Caco-2 (cell line): ENCODE results near the gene SLC16A3. TPM values are rescaled to one million over a fixed set of nuclear protein-coding genes. Genes with fewer than 3 reads are reported as not detected.
"Not testable (repeated sequence)": the region's sequence is repeated elsewhere in the genome, so short reads cannot be mapped to it uniquely, and the experiment has no call there.

Source experiments
- BruUV-seq: library from RNA; stranded (reverse); fragments of 400-500 nt; replicated peaks from 2 replicates; lab custom pipeline; 2021; lab: Mats Ljungman, UMichigan
- CTCF ChIA-PET: fragments of 300-600 bp; sonication (Branson Sonifier 250); formaldehyde crosslinking; loops from one replicate; lab custom pipeline; 2022; ENCODE audit warnings: antibody characterized with exemption; lab: Charles Lee
- POLR2A ChIA-PET: fragments of 300-600 bp; sonication (Branson Sonifier 250); formaldehyde crosslinking; loops from one replicate; lab custom pipeline; 2022; ENCODE audit warnings: antibody characterized with exemption; lab: Charles Lee
- DNase-seq, 2 experiments: peaks; one replicate each; pipeline versions ENCODE4 v3.0.0 to v3.0.0-alpha.2; 2020 to 2022
- H3K27me3 ChIP-seq: replicated peaks from 2 replicates; pipeline ENCODE4 v1.6.0; 2011; ENCODE audit warnings: low read length; ENCODE audit not compliant: control insufficient read depth, insufficient read depth
- H3K36me3 ChIP-seq: 2 replicates; pipeline ENCODE4 v1.5.1; 2011; ENCODE audit warnings: low read length; ENCODE audit not compliant: control insufficient read depth, insufficient read depth
- H3K4me1 ChIP-seq: fragments of 250-450 bp; sonication (Bioruptor Pico); 2 replicates; pipeline ENCODE4 v1.5.1; 2020; ENCODE audit warnings: mild to moderate bottlenecking
- H3K4me3 ChIP-seq: 2 replicates; pipeline ENCODE4 v1.5.1; 2011; ENCODE audit warnings: low read depth, mild to moderate bottlenecking, control low read depth, low read length
- H3K9me3 ChIP-seq: fragments of 250-450 bp; sonication (Bioruptor Pico); 2 replicates; pipeline ENCODE4 v1.5.1; 2020; ENCODE audit warnings: mild to moderate bottlenecking, moderate library complexity
- H3K27ac Mint-ChIP-seq: one replicate; pipeline ENCODE4 v1.8.0; 2022; ENCODE audit warnings: mixed read lengths; ENCODE audit not compliant: unreplicated experiment
- H3K27me3 Mint-ChIP-seq: one replicate; pipeline ENCODE4 v1.8.0; 2022; ENCODE audit warnings: mixed read lengths; ENCODE audit not compliant: insufficient read depth, unreplicated experiment
- H3K36me3 Mint-ChIP-seq: one replicate; pipeline ENCODE4 v1.8.0; 2022; ENCODE audit warnings: mild to moderate bottlenecking, mixed read lengths; ENCODE audit not compliant: insufficient read depth, unreplicated experiment
- H3K4me1 Mint-ChIP-seq: one replicate; pipeline ENCODE4 v1.8.0; 2022; ENCODE audit warnings: low read depth, mixed read lengths; ENCODE audit not compliant: unreplicated experiment
- H3K4me3 Mint-ChIP-seq: one replicate; pipeline ENCODE4 v1.8.0; 2022; ENCODE audit warnings: mild to moderate bottlenecking, moderate library complexity, mixed read lengths; ENCODE audit not compliant: unreplicated experiment
- H3K9me3 Mint-ChIP-seq: one replicate; pipeline ENCODE4 v1.8.0; 2022; ENCODE audit warnings: mixed read lengths; ENCODE audit not compliant: unreplicated experiment
- CTCF ChIP-seq, 2 experiments: fragments of 200-600 bp in 1 of 2; IDR thresholded peaks; 1 replicate in 1 of 2; 2 replicates in 1 of 2; pipeline versions ENCODE4 v1.5.1 to v1.8.0; 2011 to 2022; ENCODE audit warnings: antibody characterized with exemption in 1 of 2, control low read depth in 1 of 2, inconsistent platforms in 1 of 2, low read depth in 1 of 2, low read length in 1 of 2, mild to moderate bottlenecking in 1 of 2, moderate library complexity in 1 of 2; ENCODE audit not compliant: insufficient read depth in 1 of 2, severe bottlenecking in 1 of 2, unreplicated experiment in 1 of 2
- intact Hi-C: fragments of 100-400 bp; cut with micrococcal nuclease; formaldehyde crosslinking; loops from one replicate; pipeline ENCODE4 v1.10.0; 2022; ENCODE audit not compliant: unreplicated experiment
- total RNA-seq: library from RNA; stranded (reverse); gene quantifications from 2 replicates; pipeline ENCODE4 v1.2.3, GENCODE V29; 2022

The SLC16A3 gene
- total RNA-seq, 1 experiment from 2014 or later: 13.1 TPM

GRCh38 chr17:82256242-82256885 is 27.5 kb downstream of the SLC16A3 start:
- H3K4me3 Mint-ChIP-seq: no peak overlapping the region
- peaks cover 22% of the 10 kb centered on the region for H3K36me3 ChIP-seq
- DNase-seq: no peak
- H3K27me3 Mint-ChIP-seq: no peaks in the 10 kb centered on the region
- no peak overlapping the region for H3K27ac Mint-ChIP-seq
- POLR2A ChIA-PET: interaction anchor here (0.6 kb wide), 1 partner anchor 76 kb away, joined by 3 read pairs; no protein-coding TSS in a partner anchor
- H3K4me3 ChIP-seq: no peak overlapping the region
- no peaks in the 10 kb centered on the region for H3K4me1 ChIP-seq
- H3K9me3 ChIP-seq: no peaks in the 10 kb centered on the region; the same call in 1 of the 2 replicates
- no peaks in the 10 kb centered on the region for H3K27me3 ChIP-seq
- peaks cover 6% of the 10 kb centered on the region for H3K4me1 Mint-ChIP-seq
- H3K36me3 Mint-ChIP-seq: peaks cover 86% of the 10 kb centered on the region
- intact Hi-C loops: no loop called here
- CTCF ChIA-PET: interaction anchor here (0.6 kb wide), 1 partner anchor 36 kb away, joined by 3 read pairs; no protein-coding TSS in a partner anchor
- H3K9me3 Mint-ChIP-seq: no peaks in the 10 kb centered on the region
- no peak for TF ChIP-seq CTCF (IDR thresholded peaks at IDR 0.05; ENCODE audit: insufficient read depth in 1 of 2, low read depth in 1 of 2, low read length in 1 of 2, severe bottlenecking in 1 of 2, unreplicated experiment in 1 of 2)
- BruUV-seq: no TSS peak

GRCh38 chr17:82257473-82257872 is 28.6 kb downstream of the SLC16A3 start:
- peak in 1 of 2 experiments; percentile 59 for DNase-seq
- Histone ChIP-seq H3K9me3 (no peaks in the 10 kb centered on the region; the same call in 1 of the 2 replicates), H3K27me3 (no peaks in the 10 kb centered on the region), H3K36me3 (peaks cover 20% of the 10 kb centered on the region), H3K4me1 (no peaks in the 10 kb centered on the region), H3K4me3 (no peak overlapping the region)
- Mint-ChIP-seq H3K27me3 (no peaks in the 10 kb centered on the region), H3K9me3 (no peaks in the 10 kb centered on the region), H3K4me3 (no peak overlapping the region), H3K36me3 (peaks cover 86% of the 10 kb centered on the region), H3K27ac (no peak overlapping the region), H3K4me1 (peaks cover 6% of the 10 kb centered on the region)
- no peak for TF ChIP-seq CTCF (IDR thresholded peaks at IDR 0.05; ENCODE audit: insufficient read depth in 1 of 2, low read depth in 1 of 2, low read length in 1 of 2, severe bottlenecking in 1 of 2, unreplicated experiment in 1 of 2)
- CTCF ChIA-PET: interaction anchor here (1.4 kb wide), 1 partner anchor 51 kb away, joined by 3 read pairs; no protein-coding TSS in a partner anchor
- no TSS peak for BruUV-seq
- intact Hi-C loops: no loop called here
- POLR2A ChIA-PET: no interaction called here

- H3K4me1 Mint-ChIP-seq: peaks cover 6% of the 10 kb centered on the region
- DNase-seq: no peak
- Histone ChIP-seq H3K27me3 (no peaks in the 10 kb centered on the region), H3K4me3 (no peak overlapping the region), H3K4me1 (no peaks in the 10 kb centered on the region), H3K36me3 (peaks cover 15% of the 10 kb centered on the region), H3K9me3 (no peaks in the 10 kb centered on the region; the same call in 1 of the 2 replicates)
- peaks cover 86% of the 10 kb centered on the region for H3K36me3 Mint-ChIP-seq
- H3K4me3 Mint-ChIP-seq: no peak overlapping the region
- no peaks in the 10 kb centered on the region for H3K27me3 Mint-ChIP-seq
- no peaks in the 10 kb centered on the region for H3K9me3 Mint-ChIP-seq
- no TSS peak for BruUV-seq
- H3K27ac Mint-ChIP-seq: no peak overlapping the region
- POLR2A ChIA-PET: no interaction called here
- TF ChIP-seq CTCF (IDR thresholded peaks at IDR 0.05; ENCODE audit: insufficient read depth in 1 of 2, low read depth in 1 of 2, low read length in 1 of 2, severe bottlenecking in 1 of 2, unreplicated experiment in 1 of 2): no peak
- CTCF ChIA-PET: interaction anchor here (1.4 kb wide), 1 partner anchor 52 kb away, joined by 3 read pairs; no protein-coding TSS in a partner anchor
- intact Hi-C loops: no loop called here
These were observed 29.7 kb downstream of the SLC16A3 start for GRCh38 chr17:82258555-82258954.

- H3K27me3 ChIP-seq, H3K4me1 Mint-ChIP-seq, intact Hi-C loops, H3K4me1 ChIP-seq, H3K9me3 Mint-ChIP-seq, H3K27me3 Mint-ChIP-seq, H3K4me3 Mint-ChIP-seq, H3K4me3 ChIP-seq, POLR2A ChIA-PET, DNase-seq, H3K9me3 ChIP-seq, CTCF ChIA-PET, H3K27ac Mint-ChIP-seq, BruUV-seq: not testable (repeated sequence)
- H3K36me3 Mint-ChIP-seq: peaks cover 100% of the 10 kb centered on the region
- peaks cover 20% of the 10 kb centered on the region for H3K36me3 ChIP-seq
These were observed 31.4 kb downstream of the SLC16A3 start for GRCh38 chr17:82259972-82260961.
